D721Med (cell line): ENCODE results near the gene TLE5.

Experiments used
- DNase-seq: peaks from one replicate; pipeline ENCODE4 v3.0.0; 2011; ENCODE audit warnings: low spot score; ENCODE audit not compliant: insufficient read length
- FAIRE-seq: peaks from 2 replicates; lab custom pipeline; 2011; peaks lifted over from hg19 to GRCh38; lab: Jason Lieb, UNC
- TF ChIP-seq, protein P1 (sequence below): IDR thresholded peaks from 2 replicates; pipeline ENCODE4 v1.5.1; 2012; ENCODE audit warnings: mild to moderate bottlenecking, control low read depth; ENCODE audit not compliant: insufficient read depth; ENCODE audit errors: missing control alignments

Gene TLE5

DNA sequence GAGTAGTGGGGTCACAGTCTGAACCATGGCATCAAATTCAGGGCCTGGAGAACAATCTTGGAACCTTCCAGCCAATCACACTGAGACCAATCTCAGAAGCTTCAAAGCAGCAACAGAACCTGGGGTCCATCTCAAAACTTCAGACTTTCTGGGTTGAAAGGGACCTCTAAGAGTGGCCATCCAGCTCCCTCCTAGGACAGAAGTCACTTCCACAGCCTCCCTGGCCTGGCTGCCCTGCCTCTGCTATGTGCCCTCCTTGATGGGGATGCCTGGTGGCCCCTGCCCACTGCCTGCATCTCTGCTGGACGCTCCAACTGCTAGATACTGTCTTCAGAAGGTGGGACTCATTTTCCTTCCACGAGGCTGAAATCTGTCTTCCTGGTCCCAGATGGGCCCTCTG lies 35.0 kb downstream of the TLE5 start:
- no peak for DNase-seq
- no peak for FAIRE-seq
- TF ChIP-seq, protein P1, sequence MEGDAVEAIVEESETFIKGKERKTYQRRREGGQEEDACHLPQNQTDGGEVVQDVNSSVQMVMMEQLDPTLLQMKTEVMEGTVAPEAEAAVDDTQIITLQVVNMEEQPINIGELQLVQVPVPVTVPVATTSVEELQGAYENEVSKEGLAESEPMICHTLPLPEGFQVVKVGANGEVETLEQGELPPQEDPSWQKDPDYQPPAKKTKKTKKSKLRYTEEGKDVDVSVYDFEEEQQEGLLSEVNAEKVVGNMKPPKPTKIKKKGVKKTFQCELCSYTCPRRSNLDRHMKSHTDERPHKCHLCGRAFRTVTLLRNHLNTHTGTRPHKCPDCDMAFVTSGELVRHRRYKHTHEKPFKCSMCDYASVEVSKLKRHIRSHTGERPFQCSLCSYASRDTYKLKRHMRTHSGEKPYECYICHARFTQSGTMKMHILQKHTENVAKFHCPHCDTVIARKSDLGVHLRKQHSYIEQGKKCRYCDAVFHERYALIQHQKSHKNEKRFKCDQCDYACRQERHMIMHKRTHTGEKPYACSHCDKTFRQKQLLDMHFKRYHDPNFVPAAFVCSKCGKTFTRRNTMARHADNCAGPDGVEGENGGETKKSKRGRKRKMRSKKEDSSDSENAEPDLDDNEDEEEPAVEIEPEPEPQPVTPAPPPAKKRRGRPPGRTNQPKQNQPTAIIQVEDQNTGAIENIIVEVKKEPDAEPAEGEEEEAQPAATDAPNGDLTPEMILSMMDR: no peak

DNA sequence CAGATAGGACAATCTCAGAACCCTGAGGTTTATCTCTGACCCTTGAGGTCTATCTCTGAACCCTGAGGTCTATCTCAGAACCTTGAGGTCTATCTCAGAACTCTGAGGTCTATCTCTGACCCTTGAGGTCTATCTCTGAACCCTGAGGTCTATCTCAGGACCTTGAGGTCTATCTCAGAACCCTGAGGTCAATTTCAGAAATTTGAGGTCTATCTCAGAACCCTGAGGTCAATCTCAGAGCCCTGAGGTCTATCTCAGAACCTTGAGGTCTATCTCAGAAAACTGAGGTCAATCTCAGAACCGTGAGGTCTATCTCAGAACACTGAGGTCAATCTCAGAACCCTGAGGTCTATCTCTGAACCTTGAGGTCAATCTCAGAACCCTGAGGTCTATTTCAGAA lies 35.5 kb downstream of the TLE5 start:
- FAIRE-seq (no peak), DNase-seq (no peak)
- TF ChIP-seq, protein P1: no peak

DNA sequence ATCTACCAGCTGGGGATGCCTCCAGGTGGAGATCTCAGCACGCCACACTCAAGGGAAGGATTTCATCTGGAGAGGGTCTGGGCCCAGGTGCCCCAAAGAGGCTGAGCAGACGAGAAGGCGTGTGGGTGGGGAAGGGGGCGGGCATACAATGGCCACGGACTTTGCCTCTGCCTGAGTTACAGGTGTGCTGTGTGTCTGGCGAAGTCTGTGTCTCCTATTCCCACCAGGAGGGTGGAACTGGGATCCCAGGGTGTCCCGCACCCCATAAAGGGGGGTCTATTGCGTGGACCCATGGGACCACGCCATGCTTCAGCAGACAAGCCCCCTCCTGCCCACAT lies 36.8 kb downstream of the TLE5 start:
- DNase-seq: no peak
- no peak for FAIRE-seq
- TF ChIP-seq, protein P1: no peak

DNA sequence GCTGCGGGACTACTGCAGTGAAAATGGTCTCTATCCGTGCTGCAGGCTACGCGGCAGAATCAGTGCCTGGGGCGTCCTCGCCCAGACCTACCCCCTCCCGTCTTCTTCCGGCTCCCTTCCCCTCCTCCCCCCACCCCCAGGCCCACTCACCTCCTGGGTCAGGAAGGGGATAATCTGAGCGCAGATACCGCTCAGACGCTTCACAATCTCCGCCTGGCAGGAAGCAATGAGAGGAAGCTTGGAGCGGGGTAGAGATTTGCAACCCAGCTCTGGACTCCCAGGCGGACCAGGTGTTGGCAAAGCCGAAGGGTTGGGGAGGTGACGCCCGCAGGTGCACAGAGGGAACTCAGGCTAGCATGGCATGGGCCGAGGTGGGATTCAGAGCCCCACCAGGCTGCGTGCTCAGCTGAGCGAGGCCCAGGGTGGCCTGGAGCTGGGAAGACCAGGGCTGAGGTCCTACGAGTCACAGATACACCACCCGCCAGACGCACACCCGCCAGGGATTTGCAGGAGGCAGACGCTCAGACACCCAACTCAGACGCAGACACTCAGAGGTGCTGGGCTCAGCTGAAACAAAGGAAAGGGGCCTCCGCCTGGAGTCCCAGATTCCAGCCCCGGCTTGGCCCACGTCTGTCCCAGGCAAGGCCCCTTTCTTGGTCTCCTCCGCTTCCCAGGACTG lies 37.3 kb downstream of the TLE5 start:
- FAIRE-seq (no peak), DNase-seq (no peak)
- TF ChIP-seq, protein P1: no peak

DNA sequence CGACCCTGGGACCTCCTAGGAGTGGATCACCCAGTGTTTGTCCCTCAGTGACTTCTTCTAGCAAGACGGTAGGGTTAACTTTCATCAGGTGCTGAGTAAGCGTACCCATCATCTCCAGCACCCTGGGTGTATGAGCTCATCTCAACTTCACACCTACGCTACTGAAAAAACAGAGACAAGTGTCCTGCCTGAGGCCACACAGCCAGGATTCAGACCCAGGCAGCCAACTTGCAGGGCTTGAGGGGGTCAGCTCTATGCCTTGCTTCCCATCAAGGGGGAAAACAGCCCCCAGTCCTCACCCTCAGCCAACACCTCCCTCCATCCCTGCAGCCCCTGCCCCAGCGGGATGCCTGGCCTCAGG lies 37.8 kb downstream of the TLE5 start:
- TF ChIP-seq, protein P1: no peak
- FAIRE-seq: no peak

DNA sequence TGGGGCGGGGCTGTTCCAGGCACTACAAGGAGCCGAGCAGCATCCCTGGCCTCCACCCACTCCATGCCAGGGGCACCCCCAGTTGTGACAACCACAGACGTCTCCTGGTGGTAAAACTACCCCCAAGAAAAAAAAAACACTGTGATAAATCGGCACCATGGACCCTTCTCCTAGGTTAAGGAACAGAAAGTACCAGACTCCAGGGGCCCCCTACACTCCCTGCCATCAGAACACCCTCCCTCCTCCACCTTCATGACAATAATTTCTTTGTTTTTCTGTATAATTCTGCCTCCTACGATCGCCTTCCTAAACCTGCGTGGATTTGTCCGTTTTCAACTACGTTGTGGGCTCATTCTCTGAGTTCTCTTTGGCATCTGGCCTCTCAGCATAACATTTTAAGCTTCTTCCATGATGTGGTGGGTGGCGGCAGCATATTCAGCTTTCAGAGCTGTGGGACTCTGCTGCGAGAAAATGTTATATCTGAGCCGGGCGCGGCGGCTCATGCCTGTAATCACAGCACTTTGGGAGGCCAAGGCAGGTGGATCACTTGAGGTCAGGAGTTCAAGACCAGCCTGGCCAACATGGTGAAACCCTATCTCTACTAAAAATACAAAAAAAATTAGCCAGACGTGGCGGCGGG lies 41.9 kb downstream of the TLE5 start:
- DNase-seq (no peak), FAIRE-seq (no peak)
- TF ChIP-seq, protein P1: no peak

More for the DNA sequence above, 37.8 kb downstream of the TLE5 start:
- no peak for DNase-seq

DNA sequence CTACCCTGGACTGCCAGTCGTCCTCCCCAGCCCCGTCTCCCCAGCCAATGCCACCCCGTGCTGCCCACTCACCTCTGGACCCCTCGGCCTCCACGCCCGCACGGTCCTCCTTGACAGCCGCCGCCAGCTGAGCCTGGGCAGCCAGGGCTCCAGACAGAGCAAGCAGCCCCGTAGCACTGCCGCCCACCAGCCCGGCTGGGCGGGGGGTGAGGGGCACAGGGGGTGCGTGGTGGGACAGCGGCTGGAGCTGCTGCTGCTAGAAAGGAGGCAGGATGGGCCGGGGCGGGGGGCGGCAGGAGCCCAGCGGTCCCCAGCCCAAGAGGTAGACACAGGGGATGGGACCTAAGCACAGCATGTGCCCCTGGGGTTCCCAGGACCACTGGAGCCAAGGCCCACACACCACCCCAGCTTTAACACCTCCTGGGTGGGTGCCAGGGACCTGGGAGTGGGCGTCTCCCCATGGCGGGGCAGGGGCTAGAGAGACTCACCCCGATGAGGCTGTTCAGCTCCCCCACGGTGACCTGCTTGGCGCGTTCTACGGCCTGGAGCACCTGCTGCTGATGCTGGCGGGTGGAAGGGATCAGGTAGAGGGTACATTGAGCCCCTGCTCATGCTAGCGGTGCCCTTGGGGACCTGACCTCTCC lies 43.0 kb downstream of the TLE5 start:
- FAIRE-seq (no peak), DNase-seq (no peak)
- TF ChIP-seq, protein P1: no peak
